Measurements from ENCODE around the gene SLC22A4.

SLC22A4 gene

DNA sequence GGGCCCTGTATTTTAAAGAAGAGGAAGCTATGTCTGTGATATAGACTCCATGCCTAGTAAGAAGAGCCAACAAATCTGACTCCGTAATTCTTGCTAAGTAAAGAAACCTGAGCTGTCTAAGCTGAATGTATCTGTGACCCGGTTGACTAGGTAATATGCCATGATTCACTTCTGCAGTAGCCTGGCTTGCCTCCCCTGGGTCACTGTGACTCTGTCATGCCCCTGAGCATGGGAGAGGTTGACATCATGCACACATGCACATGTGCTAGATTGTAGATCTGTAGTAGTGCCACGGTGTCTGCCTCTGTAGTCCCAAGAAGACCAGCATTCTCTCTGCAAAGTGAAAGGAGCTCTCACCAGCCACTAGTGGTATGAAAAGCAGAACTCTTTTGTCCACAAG lies 84.4 kb downstream of the SLC22A4 start:
- no peak for DNase-seq

GRCh38 chr5:132380047-132380446 lies 85.9 kb downstream of the SLC22A4 start:
- no peak for DNase-seq

DNA sequence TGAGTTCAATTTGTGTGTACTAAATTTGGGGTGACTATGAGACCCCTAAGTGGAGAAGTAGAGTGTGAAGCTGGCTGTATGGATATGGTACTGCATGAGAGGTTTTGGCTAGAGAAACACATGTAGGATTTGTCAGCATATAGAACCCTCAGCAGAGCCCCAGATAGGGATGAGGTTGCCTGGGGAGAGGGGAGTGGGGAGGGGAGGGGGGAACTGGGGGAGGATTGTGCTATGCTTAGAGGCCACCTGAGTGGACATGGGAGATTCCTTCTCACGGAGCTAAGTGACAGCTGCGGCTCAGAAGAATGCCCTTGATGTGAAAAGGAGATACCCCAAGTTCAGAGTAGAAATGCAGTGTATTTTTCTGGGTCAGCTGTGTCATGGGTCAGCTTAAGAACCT lies 86.5 kb downstream of the SLC22A4 start:
- DNase-seq, result no peak

DNA sequence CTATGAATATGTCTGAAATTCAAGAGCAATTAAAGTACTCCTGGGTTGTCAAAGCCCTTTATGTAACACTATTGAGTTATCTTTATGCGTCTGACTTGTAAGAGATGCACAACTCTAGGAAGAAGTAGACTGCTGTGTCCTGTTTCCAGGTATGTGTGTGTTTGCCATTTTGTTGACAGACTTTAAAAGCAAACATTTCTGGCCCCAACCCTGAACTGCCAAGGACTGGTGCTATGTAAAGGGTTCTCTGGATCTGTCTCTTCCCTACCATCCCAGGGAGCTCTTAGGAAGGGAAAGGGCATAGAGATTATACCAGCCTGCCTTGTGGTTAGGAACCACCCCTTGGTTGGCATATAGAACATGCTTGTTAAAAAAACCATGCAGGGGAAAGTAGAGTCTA lies 87.4 kb downstream of the SLC22A4 start:
- no peak for DNase-seq

DNA sequence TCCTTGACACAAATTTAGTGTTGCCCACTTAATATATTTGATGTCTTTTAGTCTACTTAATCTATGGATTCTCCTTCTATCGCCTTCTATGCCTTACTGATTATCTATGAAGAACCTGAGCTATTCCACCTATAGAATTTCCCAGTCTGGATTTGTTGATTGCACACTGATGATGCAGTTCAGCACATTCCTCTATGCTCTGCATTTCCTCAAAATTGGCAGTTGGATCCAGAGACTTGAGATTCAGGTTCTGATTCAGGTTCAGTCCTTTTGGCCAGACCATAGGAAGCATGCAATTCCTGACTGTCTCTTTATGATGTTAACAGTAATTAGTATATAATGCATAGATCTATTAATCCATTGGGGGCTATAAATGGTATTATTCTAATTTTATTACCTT lies 89.1 kb downstream of the SLC22A4 start:
- no peak for DNase-seq

- DNase-seq, result no peak
Observed at GRCh38 chr5:132383984-132384383, 89.8 kb downstream of the SLC22A4 start.

DNA sequence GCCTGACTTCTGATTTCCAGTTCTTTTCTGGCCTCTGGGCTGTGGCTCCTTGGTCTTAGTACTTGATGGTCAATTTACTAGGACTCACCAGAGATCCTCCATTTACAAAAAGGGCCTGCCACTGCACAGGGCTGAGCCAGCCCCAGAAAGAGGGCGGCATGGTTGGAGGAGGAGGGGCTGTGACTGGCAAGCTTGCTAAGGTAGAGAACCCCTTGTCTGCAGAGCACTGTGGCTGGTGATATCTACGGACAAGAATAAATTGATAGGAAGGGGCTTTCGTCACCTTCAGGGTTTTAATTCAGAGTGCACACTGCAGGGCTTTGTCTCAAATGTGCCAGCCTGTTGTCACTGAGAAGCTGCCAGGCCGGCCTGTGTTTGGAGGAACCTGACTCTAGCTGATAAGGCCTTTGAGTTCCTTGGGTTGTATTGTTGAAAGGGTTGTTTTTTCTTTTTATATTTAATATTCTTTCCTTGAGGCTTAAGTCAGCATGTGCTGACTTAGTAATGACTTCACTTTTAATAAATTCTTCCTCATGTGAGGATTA lies 90.4 kb downstream of the SLC22A4 start:
- no peak for DNase-seq

DNA sequence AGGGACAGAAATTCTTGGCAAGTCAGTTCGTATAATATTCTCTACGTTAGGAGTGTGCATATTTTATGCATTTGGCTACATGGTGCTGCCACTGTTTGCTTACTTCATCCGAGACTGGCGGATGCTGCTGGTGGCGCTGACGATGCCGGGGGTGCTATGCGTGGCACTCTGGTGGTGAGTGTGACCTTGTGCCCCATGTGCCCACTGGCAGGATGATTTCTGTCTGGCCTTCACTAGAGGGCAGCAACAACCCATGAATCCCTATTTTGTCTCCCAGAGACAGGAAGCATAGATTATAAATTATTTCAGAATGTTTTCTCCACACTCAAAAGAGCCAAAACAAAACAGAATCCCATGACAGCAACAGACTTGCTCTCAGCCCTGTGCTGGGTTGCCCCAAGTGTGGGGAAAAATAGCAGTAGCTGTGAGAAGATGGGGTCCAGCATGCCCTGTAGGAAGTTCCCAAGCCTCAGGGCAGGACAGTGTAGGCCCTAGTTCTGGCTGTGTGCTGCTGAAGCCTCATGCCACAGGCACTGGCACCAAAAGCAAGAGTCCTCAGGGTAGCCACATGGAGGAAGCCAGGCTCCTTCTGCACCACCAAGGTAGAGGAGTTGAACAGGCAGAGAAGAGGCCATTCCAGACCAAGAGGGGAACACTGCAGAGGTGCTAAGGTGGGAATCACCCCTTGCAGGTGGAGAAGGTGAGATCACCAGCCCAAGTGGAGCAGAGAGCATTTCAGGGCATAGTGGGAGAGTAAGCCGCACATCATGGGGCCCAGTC lies 91.3 kb downstream of the SLC22A4 start:
- DNase-seq, result peak; percentile 74

DNA sequence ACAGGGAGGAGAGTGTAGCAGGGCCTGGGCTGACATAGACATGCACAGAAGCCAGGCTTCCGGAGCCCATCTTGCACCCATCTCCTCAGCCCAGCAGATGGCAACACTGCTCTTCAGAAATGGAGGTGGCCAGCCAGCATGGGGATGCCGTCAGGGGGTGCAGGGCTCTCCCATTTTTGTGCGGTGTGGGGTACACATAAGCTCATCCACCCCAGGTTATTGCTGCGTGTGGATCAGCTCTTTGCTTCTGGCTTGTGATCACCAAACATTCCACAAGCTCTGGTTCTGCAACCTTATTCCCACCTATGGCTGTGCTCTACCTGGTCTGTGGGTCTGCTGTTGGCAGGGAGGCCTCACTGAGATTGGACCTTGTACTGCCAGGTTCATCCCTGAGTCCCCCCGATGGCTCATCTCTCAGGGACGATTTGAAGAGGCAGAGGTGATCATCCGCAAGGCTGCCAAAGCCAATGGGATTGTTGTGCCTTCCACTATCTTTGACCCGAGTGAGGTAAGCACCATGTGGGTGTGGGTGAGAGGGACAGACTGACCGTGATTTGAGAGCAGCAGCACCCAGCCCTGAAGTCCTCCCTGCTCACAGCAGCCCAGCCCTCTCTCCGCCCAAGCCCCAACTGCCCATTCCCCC lies 92.6 kb downstream of the SLC22A4 start:
- DNase-seq, result peak; percentile 88

GRCh38 chr5:132387640-132388117 lies 93.5 kb downstream of the SLC22A4 start:
- DNase-seq, result no peak

DNA sequence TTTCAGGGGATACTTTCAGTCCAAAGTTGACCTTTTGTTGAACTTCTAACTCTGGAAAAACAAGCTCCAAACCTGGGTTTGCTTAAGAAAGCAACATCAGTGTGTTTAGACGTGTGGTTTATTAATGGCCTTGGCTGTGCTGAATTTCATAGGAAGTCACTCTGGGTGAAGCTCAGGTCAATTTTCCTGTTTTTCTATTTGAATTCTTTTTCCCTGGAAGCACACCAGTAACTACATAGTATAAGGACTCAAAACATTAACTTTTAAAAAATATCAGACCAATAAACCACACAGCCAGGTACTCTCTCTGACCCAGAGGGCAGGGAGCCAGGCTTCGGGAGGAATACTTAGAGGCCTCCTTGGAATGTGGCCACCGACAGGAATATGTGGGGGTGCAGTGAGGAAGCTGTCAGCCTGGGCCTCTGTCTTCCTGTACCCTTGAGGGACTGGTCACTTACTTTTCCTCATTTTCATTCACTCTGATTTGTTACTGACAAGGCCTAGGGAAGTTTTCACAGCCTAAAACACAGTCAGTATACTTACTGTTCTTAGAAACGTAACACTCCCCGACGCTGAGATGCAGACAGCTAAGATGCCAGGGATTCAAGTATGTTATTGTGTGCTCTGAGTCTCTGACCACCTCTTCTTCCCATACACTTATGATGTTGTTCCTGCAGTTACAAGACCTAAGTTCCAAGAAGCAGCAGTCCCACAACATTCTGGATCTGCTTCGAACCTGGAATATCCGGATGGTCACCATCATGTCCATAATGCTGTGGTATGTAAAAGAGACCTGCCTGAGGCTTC lies 94.3 kb downstream of the SLC22A4 start:
- DNase-seq, result no peak

GRCh38 chr5:132389051-132389331 lies 94.8 kb downstream of the SLC22A4 start:
- DNase-seq, result no peak

- DNase-seq, result no peak
Observed at GRCh38 chr5:132389585-132390286, 95.5 kb downstream of the SLC22A4 start.

DNA sequence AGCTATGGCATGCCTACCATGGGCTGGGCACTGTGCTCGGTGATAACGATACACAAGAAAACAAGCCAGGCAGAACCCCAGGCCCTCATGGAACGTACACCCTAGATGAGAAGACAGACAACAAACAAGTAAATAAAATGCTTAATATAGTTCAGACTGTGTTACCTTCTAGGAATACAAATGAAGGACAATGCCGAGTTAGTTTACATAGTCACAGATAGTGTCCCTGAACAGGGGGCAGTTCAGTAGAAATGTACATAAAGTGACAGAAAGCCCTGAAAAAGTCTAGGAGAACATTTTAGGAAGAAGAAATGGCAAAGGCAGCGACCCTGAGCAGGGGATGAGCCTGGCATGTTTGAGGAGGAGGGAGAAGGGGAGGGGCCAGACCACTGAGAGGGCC lies 97.1 kb downstream of the SLC22A4 start:
- no peak for DNase-seq

DNA sequence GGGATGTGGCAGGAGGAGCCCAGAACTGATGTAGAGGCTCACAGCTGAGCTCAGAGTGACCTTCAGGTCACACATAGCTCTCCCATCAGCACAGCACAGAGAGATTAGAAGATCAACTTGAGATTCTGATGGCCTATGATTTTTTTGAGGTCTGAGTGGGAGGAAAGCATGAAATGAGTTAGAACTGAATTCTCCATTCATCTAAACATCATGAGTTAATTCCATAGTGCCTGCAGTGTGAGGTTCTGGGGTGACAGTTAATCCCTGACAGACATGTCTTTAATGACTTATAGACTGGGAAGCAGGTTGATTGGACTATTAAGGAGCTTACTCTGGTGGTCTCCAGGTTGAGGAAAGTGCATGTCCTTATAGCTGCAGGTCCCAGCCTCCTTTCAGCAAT lies 97.7 kb downstream of the SLC22A4 start:
- DNase-seq, result no peak

- no peak for DNase-seq
Observed at GRCh38 chr5:132392411-132392810, 98.2 kb downstream of the SLC22A4 start.

DNA sequence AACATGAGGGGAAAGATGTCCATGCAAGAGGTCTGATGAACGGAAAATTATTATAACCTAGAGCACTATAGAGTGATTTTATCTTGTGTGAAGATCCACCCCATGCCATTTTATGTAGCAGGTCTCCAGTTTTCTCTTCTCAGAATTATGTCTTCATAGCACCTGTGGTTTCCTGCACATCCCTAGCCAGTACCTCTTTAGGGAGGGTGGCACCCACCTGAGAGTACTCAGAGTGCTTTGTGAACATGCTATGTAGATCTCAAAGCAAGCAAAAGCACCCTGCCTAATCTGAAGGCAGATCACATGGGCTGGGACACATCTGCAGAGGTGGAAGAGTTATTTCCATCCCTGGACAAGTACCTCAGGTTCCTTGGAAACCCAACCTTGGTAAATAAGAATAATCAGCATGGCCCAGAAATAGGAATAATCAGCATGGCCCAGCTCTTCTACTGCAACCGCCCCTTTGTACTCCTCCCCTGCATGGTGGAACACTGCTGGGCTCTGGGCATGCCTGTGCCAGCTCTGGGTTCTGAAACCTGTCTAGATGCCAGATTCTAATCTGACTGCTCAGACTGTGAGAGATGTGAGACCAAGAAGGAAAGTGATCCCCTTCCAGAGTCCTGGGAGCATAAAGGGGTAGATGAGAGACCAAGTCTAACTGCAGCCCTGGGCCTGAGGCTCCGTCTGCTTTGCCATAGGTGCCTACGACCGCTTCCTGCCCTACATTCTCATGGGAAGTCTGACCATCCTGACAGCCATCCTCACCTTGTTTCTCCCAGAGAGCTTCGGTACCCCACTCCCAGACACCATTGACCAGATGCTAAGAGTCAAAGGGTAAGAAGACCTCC lies 99.0 kb downstream of the SLC22A4 start:
- no peak for DNase-seq
